Esophagus squamous epithelium (tissue), 4 donors: ENCODE results near the gene CADPS.

Experiments used
- POLR2A ChIP-seq, 4 donors: fragments of 450-650 bp; IDR thresholded peaks; one replicate each; pipeline ENCODE4 v1.6.1; 2017; ENCODE audit warnings: antibody characterized with exemption in 4 of 4, mild to moderate bottlenecking in 4 of 4, moderate library complexity in 3 of 4
- TF ChIP-seq, protein P1 (sequence below), 6 experiments: fragments of 450-650 bp in 4 of 6; fragments of 200-600 bp in 2 of 6; sonication (generic) in 2 of 6; IDR thresholded peaks; one replicate each; pipeline ENCODE4 v1.5.1; 2016 to 2019; ENCODE audit warnings: antibody characterized with exemption in 6 of 6, mild to moderate bottlenecking in 4 of 6, moderate library complexity in 4 of 6

DNA sequence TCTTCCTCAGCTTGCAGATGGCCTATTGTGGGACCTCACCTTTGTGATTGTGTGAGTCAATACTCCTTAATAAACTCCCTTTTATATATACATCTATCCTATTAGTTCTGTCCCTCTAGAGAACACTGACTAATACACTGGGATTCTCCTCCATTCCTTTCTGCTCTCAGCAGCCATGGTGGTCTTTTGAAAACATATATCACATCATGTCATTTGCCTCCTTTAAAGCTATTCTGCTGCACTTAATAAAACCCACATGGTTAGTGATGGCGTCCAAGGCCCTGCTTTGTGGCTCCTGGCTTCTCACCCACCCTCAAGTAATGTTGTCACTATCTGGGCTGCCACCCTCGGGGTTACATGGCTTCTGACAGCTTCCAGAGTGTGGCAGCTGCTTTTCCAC, 169.5 kb downstream of the CADPS start:
- TF ChIP-seq POLR2A (IDR thresholded peaks at IDR 0.05), result no peak
- TF ChIP-seq, protein P1, sequence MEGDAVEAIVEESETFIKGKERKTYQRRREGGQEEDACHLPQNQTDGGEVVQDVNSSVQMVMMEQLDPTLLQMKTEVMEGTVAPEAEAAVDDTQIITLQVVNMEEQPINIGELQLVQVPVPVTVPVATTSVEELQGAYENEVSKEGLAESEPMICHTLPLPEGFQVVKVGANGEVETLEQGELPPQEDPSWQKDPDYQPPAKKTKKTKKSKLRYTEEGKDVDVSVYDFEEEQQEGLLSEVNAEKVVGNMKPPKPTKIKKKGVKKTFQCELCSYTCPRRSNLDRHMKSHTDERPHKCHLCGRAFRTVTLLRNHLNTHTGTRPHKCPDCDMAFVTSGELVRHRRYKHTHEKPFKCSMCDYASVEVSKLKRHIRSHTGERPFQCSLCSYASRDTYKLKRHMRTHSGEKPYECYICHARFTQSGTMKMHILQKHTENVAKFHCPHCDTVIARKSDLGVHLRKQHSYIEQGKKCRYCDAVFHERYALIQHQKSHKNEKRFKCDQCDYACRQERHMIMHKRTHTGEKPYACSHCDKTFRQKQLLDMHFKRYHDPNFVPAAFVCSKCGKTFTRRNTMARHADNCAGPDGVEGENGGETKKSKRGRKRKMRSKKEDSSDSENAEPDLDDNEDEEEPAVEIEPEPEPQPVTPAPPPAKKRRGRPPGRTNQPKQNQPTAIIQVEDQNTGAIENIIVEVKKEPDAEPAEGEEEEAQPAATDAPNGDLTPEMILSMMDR (IDR thresholded peaks at IDR 0.05), result no peak
